Left ventricle myocardium superior (tissue), 1 donor: ENCODE measurements around the gene USF2. TPM values are rescaled to one million over a fixed set of nuclear protein-coding genes. Genes with fewer than 3 reads are reported as not detected.

ENCODE experiments used
- ATAC-seq: fragments of 200-7000 bp; cut with Tn5 transposase; one replicate; pipeline ENCODE4 v1.9.1; 2020; ENCODE audit warnings: mild to moderate bottlenecking, moderate library complexity
- DNase-seq: peaks from one replicate; pipeline ENCODE4 v3.0.0-alpha.2; 2020
- intact Hi-C: fragments of 100-400 bp; cut with micrococcal nuclease; formaldehyde crosslinking; loops from one replicate; pipeline ENCODE4 v1.11.0; 2022
- total RNA-seq: library from RNA; stranded (reverse); fragmentation: NEBNext Ultra II Directional; extraction: Animal tissue kit (Norgen Biotek cat#: 25700); gene quantifications from one replicate; pipeline ENCODE4 v1.2.1, GENCODE V29; 2021
- donor health status: DM: no; HTN: yes; CAD: no; lungs with severe emphysema.

Gene USF2
- total RNA-seq, 1 donor from 2014 or later = 170 TPM

GRCh38 chr19:35262101-35262761 lies 6.5 kb upstream of the USF2 start:
- ATAC-seq = peak; percentile 28
- peak; percentile 40 for DNase-seq
- intact Hi-C loops = no loop called here

DNA sequence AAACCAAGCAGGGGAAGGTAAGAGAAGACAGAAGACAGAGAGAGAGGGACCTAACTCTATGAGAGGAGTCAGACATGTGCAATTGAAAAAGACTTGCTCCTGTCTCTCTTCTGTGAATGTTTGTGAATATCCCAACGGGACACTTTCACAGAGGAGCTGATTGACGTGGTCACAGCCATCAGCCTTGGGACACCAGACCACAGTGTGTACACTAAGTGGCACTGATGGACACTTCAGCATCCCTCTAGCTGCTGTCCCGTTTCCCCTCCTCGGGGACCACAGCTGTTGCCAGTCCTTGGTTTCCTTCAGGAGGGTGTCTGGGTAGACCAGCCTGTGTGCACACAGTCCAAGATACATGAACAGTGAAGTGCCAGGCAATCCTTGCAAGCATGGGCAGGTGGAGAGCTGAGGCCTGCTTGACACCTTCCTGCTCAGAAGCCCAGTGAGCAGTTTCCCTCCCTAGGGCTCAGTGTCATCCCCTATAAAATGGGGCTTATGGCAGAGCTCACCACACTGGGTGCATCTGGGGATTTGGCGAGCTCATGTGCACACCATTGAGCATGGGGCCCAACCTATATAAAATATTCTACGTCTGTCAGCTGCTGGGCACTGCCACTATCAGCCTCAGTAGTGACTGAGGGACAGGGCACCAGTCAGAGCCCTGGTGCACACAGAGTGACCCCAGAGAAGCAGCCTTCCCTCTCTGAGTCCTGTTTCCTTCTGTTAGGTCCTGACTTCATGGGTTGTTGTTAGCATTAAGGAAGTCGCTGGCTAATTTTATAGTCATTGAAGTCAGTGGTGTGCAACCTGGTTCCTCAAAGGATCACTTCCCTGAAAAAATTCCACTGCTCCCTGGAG lies 4.3 kb upstream of the USF2 start:
- DNase-seq = peak; percentile 14
- no peak for ATAC-seq
- intact Hi-C loops = no loop called here

GRCh38 chr19:35265126-35265899 lies 3.4 kb upstream of the USF2 start:
- ATAC-seq = no peak
- intact Hi-C loops = no loop called here
- DNase-seq = peak; percentile 20

DNA sequence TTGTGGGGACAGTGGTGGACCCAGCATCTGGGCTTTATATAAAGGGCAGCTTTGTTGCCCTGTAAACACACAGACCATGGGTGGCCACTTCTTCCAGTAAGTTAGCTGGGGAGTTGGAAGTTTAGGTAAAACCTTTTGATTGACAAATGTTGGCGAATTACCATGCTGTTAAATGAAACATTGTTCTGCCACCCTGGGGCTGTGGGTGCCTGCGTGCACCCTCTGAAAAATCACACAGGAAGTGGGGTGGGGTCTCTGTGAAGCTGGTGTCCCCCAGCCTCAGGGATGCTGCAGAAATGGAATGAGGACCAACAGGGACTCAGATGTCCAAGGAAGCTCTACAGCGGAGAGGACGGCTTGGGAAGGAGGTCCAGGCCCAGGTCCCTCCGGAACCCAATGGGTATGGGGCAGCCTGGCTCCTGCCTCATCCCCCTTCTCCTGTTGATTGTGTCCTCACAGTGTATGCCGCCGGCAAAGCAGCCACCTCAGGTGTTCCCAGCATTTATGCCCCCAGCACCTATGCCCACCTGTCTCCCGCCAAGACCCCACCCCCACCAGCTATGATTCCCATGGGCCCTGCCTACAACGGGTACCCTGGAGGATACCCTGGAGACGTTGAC lies 2.8 kb upstream of the USF2 start:
- ATAC-seq (no peak), DNase-seq (peak; percentile 39)
- intact Hi-C loops = no loop called here

DNA sequence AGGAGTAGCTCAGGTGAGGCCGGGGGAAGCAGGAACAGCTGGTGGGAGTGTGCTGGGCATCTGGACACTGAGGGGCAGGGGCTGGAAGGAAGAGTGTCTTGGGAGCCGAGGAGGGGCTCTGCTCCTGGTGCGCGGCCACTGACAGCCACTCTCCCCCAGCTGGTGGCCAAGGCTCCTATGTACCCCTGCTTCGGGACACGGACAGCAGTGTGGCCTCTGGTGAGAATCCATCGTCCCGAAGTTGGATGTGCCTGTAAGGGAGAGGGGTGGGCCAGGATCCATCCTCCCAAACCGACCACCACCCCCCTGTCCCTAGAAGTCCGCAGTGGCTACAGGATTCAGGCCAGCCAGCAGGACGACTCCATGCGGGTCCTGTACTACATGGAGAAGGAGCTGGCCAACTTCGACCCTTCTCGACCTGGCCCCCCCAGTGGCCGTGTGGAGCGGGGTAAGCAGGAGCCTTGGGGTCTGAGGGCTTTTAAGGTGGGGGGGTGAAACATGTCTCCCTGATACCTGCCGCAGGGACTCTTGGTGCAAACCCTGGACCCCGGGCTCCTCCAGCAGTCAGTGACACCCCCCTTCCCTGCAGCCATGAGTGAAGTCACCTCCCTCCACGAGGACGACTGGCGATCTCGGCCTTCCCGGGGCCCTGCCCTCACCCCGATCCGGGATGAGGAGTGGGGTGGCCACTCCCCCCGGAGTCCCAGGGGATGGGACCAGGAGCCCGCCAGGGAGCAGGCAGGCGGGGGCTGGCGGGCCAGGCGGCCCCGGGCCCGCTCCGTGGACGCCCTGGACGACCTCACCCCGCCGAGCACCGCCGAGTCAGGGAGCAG lies 2.0 kb upstream of the USF2 start:
- intact Hi-C loops = no loop called here
- peak; percentile 61 for DNase-seq

GRCh38 chr19:35267353-35267817 lies 1.4 kb upstream of the USF2 start:
- ATAC-seq (peak; percentile 57), DNase-seq (peak; percentile 79)
- intact Hi-C loops = no loop called here

More for the DNA sequence above, 2.0 kb upstream of the USF2 start:
- peak; percentile 15 for ATAC-seq

DNA sequence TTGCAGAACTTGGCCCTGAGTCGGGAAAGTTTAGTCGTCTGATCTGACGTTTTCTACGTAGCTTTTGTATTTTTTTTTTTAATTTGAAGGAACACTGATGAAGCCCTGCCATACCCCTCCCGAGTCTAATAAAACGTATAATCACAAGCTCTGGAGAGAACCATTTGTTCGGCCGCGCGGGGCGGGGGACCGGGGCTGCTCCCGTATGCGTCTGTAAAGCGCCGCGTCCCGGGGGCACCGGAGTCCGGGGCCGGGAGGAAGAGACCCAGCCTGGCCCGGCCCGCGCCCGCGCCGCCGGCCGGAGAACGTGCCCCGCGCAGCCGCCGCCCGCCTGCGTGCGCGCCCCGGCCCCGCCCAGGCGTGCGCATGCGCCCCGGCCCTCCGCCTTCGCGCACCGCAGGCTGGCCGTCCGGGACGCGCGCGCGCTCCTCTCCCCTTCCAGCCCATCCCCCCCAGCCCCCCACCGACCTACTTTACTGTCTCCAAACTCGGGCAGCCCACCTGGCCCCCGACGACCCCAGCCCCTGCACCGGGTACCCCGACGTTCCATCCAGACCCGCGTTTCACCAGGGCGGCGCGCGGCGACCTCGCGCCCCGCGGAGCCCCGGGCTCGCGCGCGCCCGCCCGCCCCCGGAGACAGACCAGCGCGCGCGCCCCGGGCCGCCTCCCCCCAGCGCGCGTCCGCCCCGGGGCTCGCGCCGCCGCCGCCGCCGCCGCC lies 785 bp upstream of the USF2 start:
- intact Hi-C loops = no loop called here
- DNase-seq = peak; percentile 91
- peak; percentile 76 for ATAC-seq

GRCh38 chr19:35269438-35270117 lies 816 bp downstream of the USF2 start:
- intact Hi-C loops = no loop called here
- peak; percentile 91 for DNase-seq
- ATAC-seq = peak; percentile 55

DNA sequence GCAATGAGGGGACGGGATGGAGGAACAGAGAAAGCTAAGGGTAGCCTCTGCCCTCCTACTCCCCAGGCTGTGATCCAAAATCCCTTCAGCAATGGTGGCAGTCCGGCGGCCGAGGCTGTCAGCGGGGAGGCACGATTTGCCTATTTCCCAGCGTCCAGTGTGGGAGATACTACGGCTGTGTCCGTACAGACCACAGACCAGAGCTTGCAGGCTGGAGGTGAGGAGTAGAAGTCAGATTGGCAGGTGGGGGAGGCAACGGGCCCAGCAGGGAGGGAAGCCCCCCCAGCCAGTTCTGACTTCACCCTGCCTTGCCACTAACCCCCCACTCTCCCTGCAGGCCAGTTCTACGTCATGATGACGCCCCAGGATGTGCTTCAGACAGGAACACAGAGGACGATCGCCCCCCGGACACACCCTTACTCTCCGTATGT lies 1.6 kb downstream of the USF2 start:
- intact Hi-C loops = no loop called here
- no peak for DNase-seq

DNA sequence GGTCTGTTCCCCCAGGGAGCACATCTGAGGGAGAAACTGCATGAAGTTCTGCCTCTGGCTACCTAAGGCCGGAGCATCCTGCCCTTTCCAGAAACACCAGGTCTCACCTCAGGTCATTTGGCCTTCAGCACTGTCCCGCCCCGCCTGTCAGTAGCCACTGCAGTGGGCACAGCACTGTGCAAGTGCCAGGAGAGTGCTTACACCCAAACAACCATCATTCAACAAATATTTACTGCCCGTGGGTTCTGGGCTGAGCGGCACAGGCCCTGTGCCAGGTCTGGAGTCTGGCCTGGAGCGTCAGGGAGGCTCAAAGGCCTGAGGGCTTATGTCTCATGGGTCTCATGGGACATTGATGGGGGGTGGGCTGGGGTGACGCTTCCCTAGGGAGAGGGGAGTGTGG lies 2.8 kb downstream of the USF2 start:
- intact Hi-C loops = no loop called here
- no peak for DNase-seq
- no peak for ATAC-seq

More for the DNA sequence above, 1.6 kb downstream of the USF2 start:
- ATAC-seq = no peak

- intact Hi-C loops = no loop called here
- ATAC-seq (no peak), DNase-seq (peak; percentile 63)
Observed at GRCh38 chr19:35272122-35272719, 3.5 kb downstream of the USF2 start.

- intact Hi-C loops = no loop called here
- ATAC-seq (no peak), DNase-seq (no peak)
Observed at GRCh38 chr19:35272954-35273649, 4.3 kb downstream of the USF2 start.

DNA sequence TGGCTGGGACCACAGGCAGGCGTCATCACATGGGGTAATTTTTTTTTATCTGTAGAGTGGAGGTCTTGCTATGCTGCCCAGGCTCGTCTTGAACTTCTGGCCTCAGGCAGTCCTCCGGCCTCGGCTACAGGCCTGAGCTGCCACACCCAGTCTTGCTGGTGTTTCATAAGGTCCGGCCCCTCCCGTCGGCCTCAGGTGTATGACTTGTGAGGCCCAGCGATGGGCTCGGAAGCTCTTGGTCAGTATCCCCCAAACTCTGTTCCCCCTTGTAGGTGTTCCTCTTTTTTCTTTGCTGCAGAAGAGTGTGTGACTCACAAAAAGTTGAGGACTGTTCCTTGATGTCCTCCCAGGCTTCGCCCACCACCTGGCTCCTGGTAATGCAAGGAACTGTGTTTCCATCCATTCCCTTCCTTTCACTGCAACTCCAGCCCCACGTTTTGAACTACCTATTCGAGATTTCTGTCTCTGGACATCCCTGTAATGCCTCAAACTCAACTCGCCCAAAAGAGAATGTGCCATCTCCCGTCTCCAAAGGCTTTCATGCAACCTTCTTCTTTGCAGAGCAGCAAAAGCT lies 5.0 kb downstream of the USF2 start:
- ATAC-seq (no peak), DNase-seq (no peak)
- intact Hi-C loops = no loop called here

DNA sequence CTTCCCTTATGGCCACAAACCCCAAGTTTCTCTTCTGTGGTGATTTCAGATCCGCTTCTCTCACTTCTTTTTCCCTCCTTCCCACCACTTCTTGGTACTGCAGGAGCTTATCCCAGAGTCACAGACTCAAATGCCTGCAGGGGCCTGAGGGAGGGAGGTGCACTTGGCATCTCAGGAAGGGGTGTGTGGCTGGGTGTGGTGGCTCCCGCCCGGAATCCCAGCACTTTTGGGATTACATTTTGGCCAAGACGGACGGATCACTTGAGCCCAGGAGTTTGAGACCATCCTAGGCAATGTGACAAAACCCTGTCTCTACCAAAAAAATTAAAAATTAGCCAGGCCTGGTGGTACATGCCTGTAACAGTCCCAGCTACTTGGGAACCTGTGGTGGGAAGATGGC lies 5.6 kb downstream of the USF2 start:
- ATAC-seq (no peak), DNase-seq (no peak)
- intact Hi-C loops = no loop called here

DNA sequence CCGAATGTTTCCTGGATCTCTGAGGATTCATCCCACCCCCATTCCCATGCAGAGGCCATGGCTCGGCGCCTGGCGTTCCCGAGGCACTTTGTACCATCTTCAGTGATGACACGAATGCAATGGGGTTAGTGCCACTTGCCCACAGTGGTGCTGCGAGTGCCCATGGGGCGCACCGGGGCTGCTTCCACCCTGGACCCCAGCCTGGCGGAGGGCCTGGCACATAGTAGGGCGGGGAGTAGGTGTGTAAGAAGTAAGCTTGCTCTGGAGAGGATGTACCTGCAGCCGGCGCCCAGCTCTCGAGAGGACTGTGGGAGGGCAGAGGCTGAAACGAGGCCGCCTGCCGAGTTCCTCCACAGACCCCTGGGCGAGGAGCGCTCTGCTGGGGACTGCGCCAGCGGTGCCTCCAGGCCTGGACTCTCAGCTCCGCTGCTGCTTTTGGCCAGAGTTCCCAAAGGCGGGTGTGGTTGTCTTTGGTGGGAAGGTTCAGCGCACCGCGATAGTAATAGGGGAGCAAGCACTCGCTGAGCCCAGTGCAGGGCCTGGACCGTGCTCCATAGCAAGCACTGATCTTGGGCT lies 8.0 kb downstream of the USF2 start:
- DNase-seq (no peak), ATAC-seq (no peak)
- intact Hi-C loops = no loop called here
